ENCODE data around the gene NRL.

The NRL gene

GRCh38 chr14:24137529-24138395 is 23.0 kb upstream of the NRL start:
- no peaks in the 10 kb centered on the region for H3K9me3 ChIP-seq (ENCODE audit: low read length)

DNA sequence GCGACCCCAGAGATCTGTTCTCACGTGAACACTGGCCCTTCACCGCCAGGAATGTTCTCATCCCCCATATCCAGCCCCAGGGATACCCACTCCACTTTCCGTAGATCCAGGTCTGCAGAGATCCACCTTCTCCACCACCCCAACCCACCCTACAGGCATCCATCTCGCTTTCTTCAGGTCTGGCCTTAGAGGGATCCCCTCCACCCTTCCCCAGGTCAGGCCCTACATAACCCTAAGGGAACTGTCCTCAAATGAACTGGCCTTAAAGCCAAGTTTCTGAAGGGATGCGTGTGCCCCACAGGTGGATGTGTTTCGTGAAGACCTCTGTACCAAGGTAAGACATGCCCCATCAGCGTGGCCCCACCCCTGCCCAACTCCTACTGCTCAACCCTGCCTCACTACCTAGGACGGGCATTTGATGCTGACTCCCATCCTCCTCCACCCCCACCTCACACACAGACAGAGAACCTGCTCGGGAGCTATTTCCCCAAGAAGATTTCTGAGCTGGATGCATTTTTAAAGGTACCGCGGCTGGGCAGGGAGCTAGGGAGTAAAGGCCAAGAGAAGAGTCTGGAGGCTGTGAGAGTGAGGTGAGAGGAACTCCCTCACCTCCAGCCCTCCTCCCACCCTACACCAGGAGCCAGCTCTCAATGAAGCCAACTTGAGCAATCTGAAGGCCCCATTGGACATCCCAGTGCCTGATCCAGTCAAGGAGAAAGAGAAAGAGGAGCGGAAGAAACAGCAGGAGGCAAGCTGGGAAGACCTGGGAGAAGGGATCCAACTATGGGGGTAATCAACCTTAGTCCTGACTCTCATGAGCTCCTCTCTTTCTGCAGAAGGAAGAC is 22.2 kb upstream of the NRL start:
- H3K4me3 ChIP-seq (ENCODE audit: low read length) = peak overlapping the region; percentile 75

More at GRCh38 chr14:24137529-24138395, 23.0 kb upstream of the NRL start:
- no peaks in the 10 kb centered on the region for H3K27me3 ChIP-seq (ENCODE audit: insufficient read depth, low read length)
- no peak overlapping the region for H3K4me3 ChIP-seq (ENCODE audit: low read length)
- peaks cover 18% of the 10 kb centered on the region for H3K4me1 ChIP-seq (ENCODE audit: insufficient read depth, low read length)
- peaks cover 19% of the 10 kb centered on the region for H3K36me3 ChIP-seq (ENCODE audit: insufficient read depth, low read length)
- no peak overlapping the region for H2AFZ ChIP-seq (ENCODE audit: low read depth, low read length)

DNA sequence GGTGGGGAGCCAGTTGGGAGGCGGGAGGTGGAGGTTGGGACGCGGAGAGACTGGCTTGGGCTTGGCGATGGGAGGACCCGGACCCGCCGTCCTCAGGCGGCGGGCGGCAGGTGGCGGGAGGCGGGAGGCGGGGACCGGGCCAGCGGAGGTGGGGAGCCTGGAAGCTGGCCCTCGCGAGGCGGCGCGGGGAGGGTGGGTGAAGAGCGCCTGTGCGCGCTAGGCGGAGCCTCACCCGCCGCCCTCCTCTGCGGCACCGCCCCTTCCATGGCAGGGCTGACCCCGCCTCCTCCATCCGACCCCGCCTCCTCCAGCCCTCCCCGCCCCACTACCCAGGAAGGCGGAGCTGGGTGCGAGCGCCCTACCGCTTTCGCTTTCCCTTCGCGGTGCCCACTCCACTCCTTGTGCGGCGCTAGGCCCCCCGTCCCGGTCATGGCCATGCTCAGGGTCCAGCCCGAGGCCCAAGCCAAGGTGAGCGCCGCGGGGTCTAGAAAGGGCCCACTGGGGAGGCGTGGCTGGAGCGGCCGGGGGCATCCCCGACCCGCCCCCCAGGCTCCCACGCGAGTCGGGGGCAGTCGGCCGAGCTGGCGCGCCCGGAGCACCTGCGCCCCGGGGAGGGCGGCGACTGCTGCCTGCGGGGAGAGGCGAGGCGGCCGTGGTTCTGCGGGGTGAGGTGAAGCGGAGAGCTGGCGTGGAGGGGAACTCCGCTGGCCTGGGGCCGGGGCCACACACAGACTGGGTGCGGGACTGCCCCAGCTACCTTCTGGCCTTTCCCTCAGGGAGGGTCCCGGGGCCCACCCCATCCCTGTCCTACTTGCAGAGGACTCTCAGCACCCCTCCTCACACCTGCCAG is 21.3 kb upstream of the NRL start, which contains the start of gene PSME1:
TSS of gene PSME1 (plus strand) at position 361 of the 850 bp plus-strand sequence. CDS start at position 430, 69 bp downstream.
- Histone ChIP-seq H2AFZ (ENCODE audit: low read depth, low read length) (peak within 1 kb of the TSS; percentile 78), H3K36me3 (ENCODE audit: insufficient read depth, low read length) (peaks cover 19% of the 10 kb centered on the region), H3K27me3 (ENCODE audit: insufficient read depth, low read length) (no peaks in the 10 kb centered on the region), H3K4me1 (ENCODE audit: insufficient read depth, low read length) (peaks cover 15% of the 10 kb centered on the region), H3K4me3 (ENCODE audit: low read length) (peak within 1 kb of the TSS; percentile 75), H3K9me3 (ENCODE audit: low read length) (no peaks in the 10 kb centered on the region)

More for the DNA sequence above, 22.2 kb upstream of the NRL start:
- Histone ChIP-seq H3K36me3 (ENCODE audit: insufficient read depth, low read length) (peaks cover 19% of the 10 kb centered on the region), H2AFZ (ENCODE audit: low read depth, low read length) (no peak overlapping the region), H3K27me3 (ENCODE audit: insufficient read depth, low read length) (no peaks in the 10 kb centered on the region), H3K4me1 (ENCODE audit: insufficient read depth, low read length) (peaks cover 15% of the 10 kb centered on the region), H3K9me3 (ENCODE audit: low read length) (no peaks in the 10 kb centered on the region)

- H3K9me3 ChIP-seq (ENCODE audit: low read length) = no peaks in the 10 kb centered on the region
- H2AFZ ChIP-seq (ENCODE audit: low read depth, low read length) = peak overlapping the region; percentile 78
- H3K4me1 ChIP-seq (ENCODE audit: insufficient read depth, low read length) = peaks cover 15% of the 10 kb centered on the region
- H3K36me3 ChIP-seq (ENCODE audit: insufficient read depth, low read length) = peaks cover 19% of the 10 kb centered on the region
- peak overlapping the region; percentile 75 for H3K4me3 ChIP-seq (ENCODE audit: low read length)
- H3K27me3 ChIP-seq (ENCODE audit: insufficient read depth, low read length) = no peaks in the 10 kb centered on the region
Measured at GRCh38 chr14:24135584-24135833, 20.8 kb upstream of the NRL start.

DNA sequence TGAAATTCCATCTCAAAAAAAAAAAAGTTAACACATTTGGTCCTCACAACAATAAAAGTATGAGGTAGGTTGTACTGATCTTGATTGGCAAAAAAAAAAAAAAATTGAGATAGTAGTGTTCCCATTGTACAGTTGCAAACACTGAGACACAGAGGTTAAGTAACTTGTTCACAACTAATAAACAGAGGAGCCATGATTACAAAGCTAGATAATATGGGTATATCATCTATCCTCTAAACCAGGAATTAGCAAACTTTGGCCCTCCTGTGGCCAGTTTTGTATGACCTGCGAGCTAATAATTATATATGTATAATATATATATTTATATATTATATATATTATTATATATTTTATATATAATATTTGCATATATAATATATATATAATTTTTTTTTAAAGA is 19.0 kb upstream of the NRL start:
- H3K4me3 ChIP-seq (ENCODE audit: low read length) = no peak overlapping the region
- no peak overlapping the region for H2AFZ ChIP-seq (ENCODE audit: low read depth, low read length)
- H3K27me3 ChIP-seq (ENCODE audit: insufficient read depth, low read length) = no peaks in the 10 kb centered on the region
- H3K4me1 ChIP-seq (ENCODE audit: insufficient read depth, low read length) = peaks cover 7% of the 10 kb centered on the region
- no peaks in the 10 kb centered on the region for H3K9me3 ChIP-seq (ENCODE audit: low read length)
- peaks cover 11% of the 10 kb centered on the region for H3K36me3 ChIP-seq (ENCODE audit: insufficient read depth, low read length)

GRCh38 chr14:24132976-24133375 is 18.2 kb upstream of the NRL start:
- no peak overlapping the region for H3K4me3 ChIP-seq (ENCODE audit: low read length)
- H2AFZ ChIP-seq (ENCODE audit: low read depth, low read length) = no peak overlapping the region
- peaks cover 7% of the 10 kb centered on the region for H3K4me1 ChIP-seq (ENCODE audit: insufficient read depth, low read length)
- no peaks in the 10 kb centered on the region for H3K27me3 ChIP-seq (ENCODE audit: insufficient read depth, low read length)
- H3K36me3 ChIP-seq (ENCODE audit: insufficient read depth, low read length) = peaks cover 4% of the 10 kb centered on the region
- H3K9me3 ChIP-seq (ENCODE audit: low read length) = no peaks in the 10 kb centered on the region

GRCh38 chr14:24132061-24132685 is 17.4 kb upstream of the NRL start:
- Histone ChIP-seq H2AFZ (ENCODE audit: low read depth, low read length) (no peak overlapping the region), H3K36me3 (ENCODE audit: insufficient read depth, low read length) (no peaks in the 10 kb centered on the region), H3K4me1 (ENCODE audit: insufficient read depth, low read length) (peaks cover 7% of the 10 kb centered on the region), H3K9me3 (ENCODE audit: low read length) (no peaks in the 10 kb centered on the region), H3K4me3 (ENCODE audit: low read length) (no peak overlapping the region), H3K27me3 (ENCODE audit: insufficient read depth, low read length) (no peaks in the 10 kb centered on the region)

- Histone ChIP-seq H3K9me3 (ENCODE audit: low read length) (no peaks in the 10 kb centered on the region), H3K4me1 (ENCODE audit: insufficient read depth, low read length) (peaks cover 2% of the 10 kb centered on the region), H3K27me3 (ENCODE audit: insufficient read depth, low read length) (no peaks in the 10 kb centered on the region), H2AFZ (ENCODE audit: low read depth, low read length) (no peak overlapping the region), H3K4me3 (ENCODE audit: low read length) (no peak overlapping the region), H3K36me3 (ENCODE audit: insufficient read depth, low read length) (no peaks in the 10 kb centered on the region)
Measured at GRCh38 chr14:24131549-24131966, 16.8 kb upstream of the NRL start.

GRCh38 chr14:24130717-24131548 is 16.2 kb upstream of the NRL start:
- Histone ChIP-seq H3K4me1 (ENCODE audit: insufficient read depth, low read length) (no peaks in the 10 kb centered on the region), H3K4me3 (ENCODE audit: low read length) (no peak overlapping the region), H2AFZ (ENCODE audit: low read depth, low read length) (no peak overlapping the region), H3K36me3 (ENCODE audit: insufficient read depth, low read length) (no peaks in the 10 kb centered on the region), H3K9me3 (ENCODE audit: low read length) (no peaks in the 10 kb centered on the region), H3K27me3 (ENCODE audit: insufficient read depth, low read length) (no peaks in the 10 kb centered on the region)

DNA sequence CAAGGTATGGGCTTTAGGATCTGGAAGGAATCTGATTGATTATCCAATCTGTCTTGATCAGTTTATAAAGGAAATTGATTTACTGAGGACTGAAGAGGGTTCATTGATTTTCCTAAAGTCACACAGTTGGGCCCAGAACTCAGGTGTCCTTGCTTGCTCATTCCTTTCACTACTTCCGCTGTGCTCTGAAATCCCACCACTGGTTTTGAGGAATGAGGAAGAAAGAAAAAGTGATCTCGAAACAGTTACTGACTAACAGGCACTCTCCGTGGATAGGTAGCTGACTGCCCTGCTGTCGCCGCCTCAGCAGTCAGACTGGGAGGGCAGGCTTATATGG is 15.6 kb upstream of the NRL start, which contains the start of gene FITM1:
TSS of gene FITM1 (plus strand) at position 280 of the 337 bp plus-strand sequence. CDS start 905 bp downstream, outside the sequence.
- no peaks in the 10 kb centered on the region for H3K4me1 ChIP-seq (ENCODE audit: insufficient read depth, low read length)
- H2AFZ ChIP-seq (ENCODE audit: low read depth, low read length) = no peak within 1 kb of the TSS
- H3K27me3 ChIP-seq (ENCODE audit: insufficient read depth, low read length) = no peaks in the 10 kb centered on the region
- no peaks in the 10 kb centered on the region for H3K9me3 ChIP-seq (ENCODE audit: low read length)
- H3K4me3 ChIP-seq (ENCODE audit: low read length) = no peak within 1 kb of the TSS
- H3K36me3 ChIP-seq (ENCODE audit: insufficient read depth, low read length) = no peaks in the 10 kb centered on the region

- Histone ChIP-seq H3K4me1 (ENCODE audit: insufficient read depth, low read length) (no peaks in the 10 kb centered on the region), H3K36me3 (ENCODE audit: insufficient read depth, low read length) (no peaks in the 10 kb centered on the region), H3K9me3 (ENCODE audit: low read length) (no peaks in the 10 kb centered on the region), H2AFZ (ENCODE audit: low read depth, low read length) (no peak overlapping the region), H3K4me3 (ENCODE audit: low read length) (no peak overlapping the region), H3K27me3 (ENCODE audit: insufficient read depth, low read length) (no peaks in the 10 kb centered on the region)
Measured at GRCh38 chr14:24129410-24129998, 14.8 kb upstream of the NRL start.
